DMS 273 treated with DMSO at 0.1 percent for 48 hours (cell line): ENCODE data around the gene SLAIN2.
"Not testable (repeated sequence)": the region's sequence is repeated elsewhere in the genome, so short reads cannot be mapped to it uniquely, and the experiment has no call there.

Experiments used
- DNase-seq: peaks from one replicate; lab custom pipeline; 2025; lab: John Stamatoyannopoulos, UW

The SLAIN2 gene

GRCh38 chr4:48440914-48441313 is 99.6 kb downstream of the SLAIN2 start:
- DNase-seq, result not testable (repeated sequence)

- no peak for DNase-seq
Measured at GRCh38 chr4:48445704-48446103, 104.4 kb downstream of the SLAIN2 start.

- no peak for DNase-seq
Measured at GRCh38 chr4:48446642-48447041, 105.3 kb downstream of the SLAIN2 start.

- DNase-seq, result no peak
Measured at GRCh38 chr4:48449151-48449550, 107.8 kb downstream of the SLAIN2 start.

GRCh38 chr4:48450740-48451139 is 109.4 kb downstream of the SLAIN2 start:
- no peak for DNase-seq

GRCh38 chr4:48451656-48452055 is 110.3 kb downstream of the SLAIN2 start:
- not testable (repeated sequence) for DNase-seq

GRCh38 chr4:48454591-48454990 is 113.3 kb downstream of the SLAIN2 start:
- DNase-seq, result no peak

- DNase-seq, result no peak
Measured at GRCh38 chr4:48461000-48461399, 119.7 kb downstream of the SLAIN2 start.

GRCh38 chr4:48462363-48462762 is 121.0 kb downstream of the SLAIN2 start:
- no peak for DNase-seq

GRCh38 chr4:48467442-48467841 is 126.1 kb downstream of the SLAIN2 start:
- DNase-seq, result no peak

- DNase-seq, result no peak
Measured at GRCh38 chr4:48467891-48468290, 126.6 kb downstream of the SLAIN2 start.

- DNase-seq, result no peak
Measured at GRCh38 chr4:48470137-48470536, 128.8 kb downstream of the SLAIN2 start.

GRCh38 chr4:48470570-48470969 is 129.2 kb downstream of the SLAIN2 start:
- DNase-seq, result no peak

GRCh38 chr4:48472794-48473193 is 131.5 kb downstream of the SLAIN2 start:
- DNase-seq, result no peak

- no peak for DNase-seq
Measured at GRCh38 chr4:48475770-48476169, 134.4 kb downstream of the SLAIN2 start.
